KG1 (cell line): ENCODE results near the gene SHB.
"Not testable (repeated sequence)": the region's sequence is repeated elsewhere in the genome, so short reads cannot be mapped to it uniquely, and the experiment has no call there.

ENCODE experiments used
- DNase-seq: peaks from one replicate; lab custom pipeline; 2025; lab: John Stamatoyannopoulos, UW

Gene SHB

GRCh38 chr9:37969558-37970300, 99.3 kb downstream of the SHB start:
- no peak for DNase-seq

GRCh38 chr9:37969130-37969529, 99.9 kb downstream of the SHB start:
- no peak for DNase-seq

- DNase-seq = no peak
Measured at GRCh38 chr9:37968228-37968701, 100.8 kb downstream of the SHB start.

GRCh38 chr9:37967761-37968080, 101.3 kb downstream of the SHB start:
- DNase-seq = no peak

DNA sequence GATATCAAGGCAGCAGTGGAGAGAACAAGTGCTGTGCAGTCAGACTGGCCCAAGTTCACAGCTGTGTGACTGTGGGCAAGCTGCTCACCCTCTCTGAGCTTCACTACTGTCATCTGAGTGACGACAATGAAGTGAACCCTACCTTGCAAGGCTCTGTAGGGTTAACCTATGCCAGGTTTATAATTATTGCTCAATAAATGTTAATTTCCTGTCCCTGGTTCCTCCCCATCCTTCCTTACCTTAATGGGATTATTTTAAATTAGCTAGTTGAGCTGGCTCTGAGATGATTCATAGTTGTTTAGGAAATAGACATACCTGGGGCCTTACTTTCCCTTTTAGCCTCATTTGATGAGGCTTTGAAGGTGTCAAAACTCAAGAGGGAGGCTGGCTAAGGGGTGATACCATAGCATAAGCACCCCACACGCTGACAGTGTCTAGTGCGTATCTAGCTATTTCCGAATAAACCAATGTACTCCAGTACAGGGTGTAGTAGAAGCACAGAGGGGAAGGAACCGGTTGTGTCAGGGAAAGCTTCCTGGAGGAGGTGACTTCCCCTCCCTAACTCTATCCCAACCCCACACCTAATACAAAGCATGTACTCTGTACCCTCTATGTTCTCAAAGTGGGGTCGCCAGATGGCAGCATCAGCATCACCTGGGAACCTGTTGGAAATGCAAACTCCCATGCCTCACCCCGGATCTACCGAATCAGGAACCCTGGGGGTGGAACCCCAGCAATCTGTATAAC, 101.8 kb downstream of the SHB start:
- DNase-seq = no peak

DNA sequence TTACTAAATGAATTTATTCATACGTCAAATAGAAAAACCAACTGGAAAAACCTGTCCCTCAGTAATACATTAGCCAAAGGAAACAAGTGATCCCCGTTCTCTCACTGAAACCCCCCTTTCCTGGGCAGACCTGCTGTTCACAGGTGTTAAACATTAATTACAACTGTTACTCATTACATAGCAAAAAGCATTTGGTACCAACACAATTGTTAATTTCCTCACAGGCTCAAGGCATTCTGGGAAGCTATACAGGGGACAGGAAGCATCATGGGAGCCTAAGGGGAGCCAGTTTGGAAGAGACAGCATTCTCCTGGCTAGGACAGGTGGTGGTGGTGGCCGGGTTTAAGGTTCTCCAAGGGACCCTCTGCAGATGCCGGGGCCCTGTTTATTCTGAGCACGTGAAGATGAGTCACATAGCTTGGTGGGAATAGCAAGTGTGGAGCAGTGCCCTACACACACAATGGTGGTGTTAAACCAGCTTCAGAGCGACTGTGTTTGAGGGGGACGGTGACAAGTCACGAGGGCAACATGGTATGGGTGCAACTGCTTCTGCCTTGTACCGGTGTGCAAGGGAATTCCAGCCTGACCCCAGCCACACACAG, 102.5 kb downstream of the SHB start:
- no peak for DNase-seq

DNA sequence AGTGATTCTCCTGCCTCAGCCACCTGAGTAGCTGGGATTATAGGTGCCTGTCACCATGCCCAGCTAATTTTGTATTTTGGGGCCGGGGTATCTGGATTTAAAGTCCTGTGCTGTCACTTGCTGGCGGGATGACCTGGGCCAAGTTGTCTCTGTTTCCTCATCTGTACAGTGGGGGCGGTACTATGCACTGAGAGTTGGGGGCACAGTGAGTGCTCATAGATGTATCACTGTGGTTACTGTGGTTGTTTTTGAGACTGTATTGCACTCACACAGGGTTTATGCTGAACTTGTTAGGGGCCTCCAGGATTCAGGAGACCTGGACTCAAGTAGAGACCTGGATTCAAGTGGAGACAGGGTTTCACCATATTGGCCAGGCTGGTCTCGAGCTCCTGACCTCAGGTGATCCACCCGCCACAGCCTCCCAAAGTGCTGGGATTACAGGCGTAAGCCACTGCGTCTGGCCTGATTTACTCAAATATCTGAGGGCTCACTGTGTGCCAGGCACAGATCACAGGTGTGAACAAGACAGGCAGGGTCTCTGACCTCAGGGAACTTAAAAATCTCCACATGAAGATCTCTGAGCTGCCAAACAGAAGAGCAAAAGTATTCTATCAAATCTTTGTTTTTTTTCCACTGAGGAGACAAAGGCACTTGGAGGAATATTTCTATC, 103.2 kb downstream of the SHB start:
- DNase-seq = not testable (repeated sequence)

- DNase-seq = no peak
Measured at GRCh38 chr9:37965116-37965515, 103.9 kb downstream of the SHB start.

DNA sequence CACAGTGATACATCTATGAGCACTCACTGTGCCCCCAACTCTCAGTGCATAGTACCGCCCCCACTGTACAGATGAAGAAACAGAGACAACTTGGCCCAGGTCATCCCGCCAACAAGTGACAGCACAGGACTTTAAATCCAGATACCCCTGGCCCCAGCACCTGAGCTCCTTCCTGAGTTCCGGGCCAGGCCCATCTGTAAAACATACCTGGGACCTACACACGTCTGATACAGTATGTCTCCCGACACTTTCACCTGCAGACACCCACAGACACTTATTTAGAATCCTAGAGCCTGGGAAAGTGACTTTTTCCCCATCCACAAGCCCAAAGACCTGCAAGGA, 104.3 kb downstream of the SHB start:
- no peak for DNase-seq

- no peak for DNase-seq
Measured at GRCh38 chr9:37963936-37964739, 104.9 kb downstream of the SHB start.

GRCh38 chr9:37961351-37961750, 107.7 kb downstream of the SHB start:
- no peak for DNase-seq

DNA sequence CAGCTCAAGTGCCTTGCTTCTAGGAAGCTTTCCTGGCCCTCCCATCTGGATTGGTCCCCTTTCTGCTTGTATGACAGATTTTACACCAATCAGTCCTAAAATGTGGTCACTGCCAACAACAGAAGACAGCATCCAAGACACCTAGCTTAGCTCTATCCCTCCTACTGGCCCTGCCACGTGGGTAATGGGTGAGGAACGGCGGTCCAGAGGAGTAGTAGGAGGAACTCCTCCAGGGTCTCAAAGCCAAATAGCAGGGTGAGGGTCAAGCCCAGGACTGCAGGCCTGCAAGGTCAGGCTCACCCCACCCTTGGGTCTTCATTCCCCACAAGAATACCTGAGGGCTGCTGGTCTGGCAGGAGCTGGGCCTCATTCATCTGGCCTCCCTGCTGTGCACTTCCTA, 108.4 kb downstream of the SHB start:
- DNase-seq = no peak

- no peak for DNase-seq
Measured at GRCh38 chr9:37959976-37960375, 109.1 kb downstream of the SHB start.

GRCh38 chr9:37958154-37958553, 110.9 kb downstream of the SHB start:
- no peak for DNase-seq

- no peak for DNase-seq
Measured at GRCh38 chr9:37957664-37957953, 111.4 kb downstream of the SHB start.

DNA sequence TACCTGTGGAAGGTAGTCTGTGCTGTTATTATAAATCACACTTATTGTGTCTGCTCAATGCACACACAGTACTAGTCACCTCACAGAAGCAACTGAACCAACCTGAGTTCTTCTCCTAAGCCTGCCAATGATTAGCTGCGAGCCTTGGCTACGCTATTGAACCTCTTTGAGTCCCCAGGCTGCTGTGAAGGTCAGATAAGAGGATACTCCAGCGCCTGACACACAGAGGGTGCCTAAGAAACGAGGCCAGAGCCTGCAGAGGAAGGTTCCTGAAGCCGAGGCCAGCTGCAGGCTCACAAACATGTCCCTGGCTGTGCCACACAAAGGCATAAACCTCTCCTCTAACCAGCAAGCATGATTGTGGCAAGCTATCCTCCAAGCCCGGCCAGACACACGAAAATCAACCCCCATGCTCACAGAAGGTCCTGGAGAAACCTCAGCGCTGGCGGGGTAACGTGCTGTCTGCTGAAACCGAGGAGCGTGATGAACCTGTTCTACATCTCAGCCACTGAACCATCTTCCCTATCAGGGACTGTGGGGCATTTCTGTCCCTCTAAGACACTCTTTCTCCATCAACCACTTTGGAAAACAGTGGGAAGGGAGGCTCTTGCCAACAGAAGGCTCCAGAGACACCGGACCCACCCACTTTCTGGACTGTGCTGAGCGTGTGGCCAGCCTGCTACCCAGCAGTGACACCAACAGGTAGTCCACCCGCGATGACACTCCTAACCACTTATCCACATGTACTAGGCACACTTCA, 111.9 kb downstream of the SHB start:
- no peak for DNase-seq

DNA sequence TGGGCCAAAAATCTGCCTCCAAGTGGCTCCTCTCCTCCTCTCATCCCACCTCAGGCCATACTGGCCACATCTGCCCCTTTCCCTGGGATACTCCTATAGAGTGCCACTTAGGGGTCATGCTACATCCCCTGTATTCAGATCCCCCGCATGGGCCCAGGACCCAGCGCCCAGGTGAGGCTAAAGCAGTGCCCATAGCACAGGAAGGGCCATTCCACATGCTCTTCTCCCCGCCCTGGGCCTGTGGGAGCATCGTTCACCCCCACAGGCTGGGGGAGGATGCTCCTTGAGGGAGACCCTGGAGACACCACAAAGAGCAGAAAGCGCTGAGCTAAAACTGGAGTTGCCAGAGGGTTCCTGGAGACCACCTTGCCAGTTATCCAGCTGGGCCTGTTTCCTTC, 112.6 kb downstream of the SHB start:
- DNase-seq = no peak

- no peak for DNase-seq
Measured at GRCh38 chr9:37955781-37956422, 113.1 kb downstream of the SHB start.

- no peak for DNase-seq
Measured at GRCh38 chr9:37954581-37954981, 114.4 kb downstream of the SHB start.

DNA sequence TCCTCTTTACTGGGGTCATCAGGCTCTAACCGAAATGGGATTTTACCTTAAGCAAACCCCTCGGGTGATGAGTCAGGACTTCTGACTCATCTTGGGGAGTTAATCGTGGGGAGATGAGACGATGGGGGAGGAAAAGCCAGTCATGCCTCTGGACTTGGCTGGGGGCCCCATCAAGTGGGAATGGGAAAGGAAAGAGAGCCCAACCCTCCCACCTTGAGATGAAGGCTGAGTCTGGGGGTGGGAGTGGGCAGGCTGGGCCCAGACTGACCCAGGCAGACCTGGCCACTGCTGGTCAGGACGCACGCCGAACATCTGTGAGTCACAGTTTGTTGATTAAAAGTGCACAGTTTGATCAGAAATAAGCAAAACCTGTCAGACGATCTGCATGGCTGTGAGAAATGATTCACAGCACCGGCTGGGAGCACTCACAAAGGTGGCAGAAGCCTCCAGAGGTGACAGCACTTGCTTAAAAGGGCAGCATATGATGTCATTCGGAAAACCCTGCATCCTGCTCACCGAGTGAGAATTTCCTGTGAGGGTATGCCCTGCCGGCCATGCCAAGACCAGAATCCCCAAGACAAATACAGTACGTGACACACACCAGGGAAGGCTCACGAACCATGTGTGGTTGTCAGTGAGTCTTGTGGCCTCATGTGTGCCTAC, 115.1 kb downstream of the SHB start:
- DNase-seq = no peak
